Parathyroid adenoma (tissue), 2 donors: ENCODE data around the gene PAX3.

ENCODE experiments used
- H2AFZ ChIP-seq: fragments of 300-600 bp; sonication (generic); one replicate; pipeline ENCODE4 v1.7.0; 2017; ENCODE audit warnings: antibody characterized with exemption, mild to moderate bottlenecking
- H3K27ac ChIP-seq: fragments of 300-600 bp; sonication (generic); one replicate; pipeline ENCODE4 v1.7.0; 2017
- H3K27me3 ChIP-seq: fragments of 300-600 bp; sonication (generic); one replicate; pipeline ENCODE4 v1.7.0; 2017; ENCODE audit warnings: low read length; ENCODE audit not compliant: control insufficient read depth, insufficient read depth
- H3K36me3 ChIP-seq: fragments of 300-600 bp; sonication (generic); one replicate; pipeline ENCODE4 v1.7.0; 2017; ENCODE audit warnings: low read length; ENCODE audit not compliant: control insufficient read depth, insufficient read depth
- H3K4me1 ChIP-seq: fragments of 300-600 bp; sonication (generic); one replicate; pipeline ENCODE4 v1.7.0; 2017; ENCODE audit warnings: control low read depth
- H3K4me2 ChIP-seq: fragments of 300-600 bp; sonication (generic); one replicate; pipeline ENCODE4 v1.7.0; 2017; ENCODE audit warnings: low read length
- H3K4me3 ChIP-seq: fragments of 300-600 bp; sonication (generic); one replicate; pipeline ENCODE4 v1.7.0; 2017; ENCODE audit warnings: low read depth, low read length
- H3K79me2 ChIP-seq: fragments of 300-600 bp; sonication (generic); one replicate; pipeline ENCODE4 v1.7.0; 2017; ENCODE audit warnings: control low read depth
- H3K9ac ChIP-seq: fragments of 300-600 bp; sonication (generic); one replicate; pipeline ENCODE4 v1.7.0; 2017; ENCODE audit warnings: mild to moderate bottlenecking
- H3K9me3 ChIP-seq: fragments of 300-600 bp; sonication (generic); one replicate; pipeline ENCODE4 v1.7.0; 2017; ENCODE audit warnings: low read length; ENCODE audit not compliant: control insufficient read depth
- TF ChIP-seq, protein P1 (sequence below): fragments of 300-600 bp; sonication (generic); IDR thresholded peaks from one replicate; pipeline ENCODE4 v1.7.0; 2017; ENCODE audit warnings: antibody characterized with exemption, mild to moderate bottlenecking
- donor health status: primary hyperparathyroidism.

Gene PAX3

GRCh38 chr2:222241128-222241870, 57.5 kb downstream of the PAX3 start:
- TF ChIP-seq, protein P1, sequence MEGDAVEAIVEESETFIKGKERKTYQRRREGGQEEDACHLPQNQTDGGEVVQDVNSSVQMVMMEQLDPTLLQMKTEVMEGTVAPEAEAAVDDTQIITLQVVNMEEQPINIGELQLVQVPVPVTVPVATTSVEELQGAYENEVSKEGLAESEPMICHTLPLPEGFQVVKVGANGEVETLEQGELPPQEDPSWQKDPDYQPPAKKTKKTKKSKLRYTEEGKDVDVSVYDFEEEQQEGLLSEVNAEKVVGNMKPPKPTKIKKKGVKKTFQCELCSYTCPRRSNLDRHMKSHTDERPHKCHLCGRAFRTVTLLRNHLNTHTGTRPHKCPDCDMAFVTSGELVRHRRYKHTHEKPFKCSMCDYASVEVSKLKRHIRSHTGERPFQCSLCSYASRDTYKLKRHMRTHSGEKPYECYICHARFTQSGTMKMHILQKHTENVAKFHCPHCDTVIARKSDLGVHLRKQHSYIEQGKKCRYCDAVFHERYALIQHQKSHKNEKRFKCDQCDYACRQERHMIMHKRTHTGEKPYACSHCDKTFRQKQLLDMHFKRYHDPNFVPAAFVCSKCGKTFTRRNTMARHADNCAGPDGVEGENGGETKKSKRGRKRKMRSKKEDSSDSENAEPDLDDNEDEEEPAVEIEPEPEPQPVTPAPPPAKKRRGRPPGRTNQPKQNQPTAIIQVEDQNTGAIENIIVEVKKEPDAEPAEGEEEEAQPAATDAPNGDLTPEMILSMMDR = no peak
- Histone ChIP-seq H3K9ac (no peak overlapping the region), H3K4me2 (no peak overlapping the region), H3K36me3 (no peaks in the 10 kb centered on the region), H3K9me3 (no peaks in the 10 kb centered on the region), H2AFZ (no peak overlapping the region), H3K4me1 (no peaks in the 10 kb centered on the region), H3K27me3 (no peaks in the 10 kb centered on the region), H3K79me2 (no peaks in the 10 kb centered on the region), H3K27ac (no peak overlapping the region), H3K4me3 (no peak overlapping the region)

- Histone ChIP-seq H3K79me2 (no peaks in the 10 kb centered on the region), H3K4me3 (no peak overlapping the region), H3K4me1 (no peaks in the 10 kb centered on the region), H3K27ac (no peak overlapping the region), H3K9ac (no peak overlapping the region), H2AFZ (no peak overlapping the region), H3K9me3 (no peaks in the 10 kb centered on the region), H3K36me3 (no peaks in the 10 kb centered on the region), H3K27me3 (no peaks in the 10 kb centered on the region), H3K4me2 (no peak overlapping the region)
- TF ChIP-seq, protein P1 = no peak
Measured at GRCh38 chr2:222240676-222241049, 58.1 kb downstream of the PAX3 start.

- H3K36me3 ChIP-seq = no peaks in the 10 kb centered on the region
- TF ChIP-seq, protein P1 = no peak
- H3K9ac ChIP-seq = no peak overlapping the region
- H3K79me2 ChIP-seq = no peaks in the 10 kb centered on the region
- H3K9me3 ChIP-seq = no peaks in the 10 kb centered on the region
- no peak overlapping the region for H3K4me2 ChIP-seq
- H3K27ac ChIP-seq = no peak overlapping the region
- no peaks in the 10 kb centered on the region for H3K27me3 ChIP-seq
- no peaks in the 10 kb centered on the region for H3K4me1 ChIP-seq
- H3K4me3 ChIP-seq = no peak overlapping the region
- H2AFZ ChIP-seq = no peak overlapping the region
Measured at GRCh38 chr2:222239945-222240675, 58.7 kb downstream of the PAX3 start.

- H3K9me3 ChIP-seq = no peaks in the 10 kb centered on the region
- TF ChIP-seq, protein P1 = no peak
- no peak overlapping the region for H2AFZ ChIP-seq
- no peak overlapping the region for H3K27ac ChIP-seq
- H3K79me2 ChIP-seq = no peaks in the 10 kb centered on the region
- no peaks in the 10 kb centered on the region for H3K4me1 ChIP-seq
- no peak overlapping the region for H3K9ac ChIP-seq
- H3K4me2 ChIP-seq = no peak overlapping the region
- no peak overlapping the region for H3K4me3 ChIP-seq
- H3K36me3 ChIP-seq = no peaks in the 10 kb centered on the region
- no peaks in the 10 kb centered on the region for H3K27me3 ChIP-seq
Measured at GRCh38 chr2:222239091-222239490, 59.7 kb downstream of the PAX3 start.
